Measurements from ENCODE around the gene RPGR. TPM values are rescaled to one million over a fixed set of nuclear protein-coding genes. Genes with fewer than 3 reads are reported as not detected.

Gene RPGR
- total RNA-seq, 1 experiment from 2014 or later, result 8.5 TPM

- POLR2A ChIA-PET, result no interaction called here
- H3K4me1 ChIP-seq, result no peaks in the 10 kb centered on the region
- DNase-seq, result no peak
- intact Hi-C loops (cut with micrococcal nuclease; ENCODE audit: unreplicated experiment), result no loop called here
- Mint-ChIP-seq H3K27ac (ENCODE audit: unreplicated experiment) (no peak overlapping the region), H3K4me1 (ENCODE audit: low read depth, unreplicated experiment) (no peaks in the 10 kb centered on the region), H3K27me3 (ENCODE audit: insufficient read depth, unreplicated experiment) (no peaks in the 10 kb centered on the region), H3K4me3 (ENCODE audit: unreplicated experiment) (no peak overlapping the region), H3K36me3 (ENCODE audit: insufficient read depth, unreplicated experiment) (no peaks in the 10 kb centered on the region), H3K9me3 (ENCODE audit: unreplicated experiment) (no peaks in the 10 kb centered on the region)
- H3K4me3 ChIP-seq (ENCODE audit: low read depth, low read length), result no peak overlapping the region
- no peaks in the 10 kb centered on the region for H3K27me3 ChIP-seq (replicated peaks; ENCODE audit: control insufficient read depth, insufficient read depth, low read length)
- H3K36me3 ChIP-seq (ENCODE audit: control insufficient read depth, insufficient read depth, low read length), result no peaks in the 10 kb centered on the region
- no peaks in the 10 kb centered on the region for H3K9me3 ChIP-seq
- TF ChIP-seq, protein P1, sequence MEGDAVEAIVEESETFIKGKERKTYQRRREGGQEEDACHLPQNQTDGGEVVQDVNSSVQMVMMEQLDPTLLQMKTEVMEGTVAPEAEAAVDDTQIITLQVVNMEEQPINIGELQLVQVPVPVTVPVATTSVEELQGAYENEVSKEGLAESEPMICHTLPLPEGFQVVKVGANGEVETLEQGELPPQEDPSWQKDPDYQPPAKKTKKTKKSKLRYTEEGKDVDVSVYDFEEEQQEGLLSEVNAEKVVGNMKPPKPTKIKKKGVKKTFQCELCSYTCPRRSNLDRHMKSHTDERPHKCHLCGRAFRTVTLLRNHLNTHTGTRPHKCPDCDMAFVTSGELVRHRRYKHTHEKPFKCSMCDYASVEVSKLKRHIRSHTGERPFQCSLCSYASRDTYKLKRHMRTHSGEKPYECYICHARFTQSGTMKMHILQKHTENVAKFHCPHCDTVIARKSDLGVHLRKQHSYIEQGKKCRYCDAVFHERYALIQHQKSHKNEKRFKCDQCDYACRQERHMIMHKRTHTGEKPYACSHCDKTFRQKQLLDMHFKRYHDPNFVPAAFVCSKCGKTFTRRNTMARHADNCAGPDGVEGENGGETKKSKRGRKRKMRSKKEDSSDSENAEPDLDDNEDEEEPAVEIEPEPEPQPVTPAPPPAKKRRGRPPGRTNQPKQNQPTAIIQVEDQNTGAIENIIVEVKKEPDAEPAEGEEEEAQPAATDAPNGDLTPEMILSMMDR (IDR thresholded peaks at IDR 0.05; ENCODE audit: insufficient read depth in 1 of 2, low read depth in 1 of 2, low read length in 1 of 2, severe bottlenecking in 1 of 2, unreplicated experiment in 1 of 2), result no peak
- no TSS peak for BruUV-seq (replicated peaks)
- CTCF ChIA-PET, result no interaction called here
Measured at GRCh38 chrX:38312436-38312835, 14.9 kb downstream of the RPGR start.

DNA sequence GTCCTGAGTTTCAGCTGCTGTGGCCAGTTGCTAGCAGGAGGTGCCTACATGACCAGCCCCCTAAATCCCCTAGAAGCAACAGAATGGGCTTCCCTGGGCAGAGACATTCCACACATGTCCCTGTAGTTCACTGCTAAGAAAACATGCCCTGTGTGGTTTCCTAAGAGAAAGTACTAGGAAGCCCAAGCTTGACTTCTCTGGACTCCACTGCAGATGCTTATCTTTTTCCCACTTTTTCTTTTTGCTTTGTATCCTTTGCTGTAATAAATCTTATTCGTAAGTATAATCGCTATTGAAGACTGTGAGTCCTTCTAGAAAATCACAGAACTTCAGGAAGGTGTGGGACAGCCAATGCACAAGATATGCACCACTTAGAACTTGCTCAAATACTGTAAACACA is 15.6 kb downstream of the RPGR start:
- Mint-ChIP-seq H3K36me3 (ENCODE audit: insufficient read depth, unreplicated experiment) (no peaks in the 10 kb centered on the region), H3K9me3 (ENCODE audit: unreplicated experiment) (no peaks in the 10 kb centered on the region), H3K4me1 (ENCODE audit: low read depth, unreplicated experiment) (no peaks in the 10 kb centered on the region), H3K27ac (ENCODE audit: unreplicated experiment) (no peak overlapping the region), H3K27me3 (ENCODE audit: insufficient read depth, unreplicated experiment) (no peaks in the 10 kb centered on the region), H3K4me3 (ENCODE audit: unreplicated experiment) (no peak overlapping the region)
- Histone ChIP-seq H3K4me3 (ENCODE audit: low read depth, low read length) (no peak overlapping the region), H3K4me1 (no peaks in the 10 kb centered on the region), H3K9me3 (no peaks in the 10 kb centered on the region), H3K27me3 (replicated peaks; ENCODE audit: control insufficient read depth, insufficient read depth, low read length) (no peaks in the 10 kb centered on the region), H3K36me3 (ENCODE audit: control insufficient read depth, insufficient read depth, low read length) (no peaks in the 10 kb centered on the region)
- ChIA-PET POLR2A (no interaction called here), CTCF (no interaction called here)
- TF ChIP-seq, protein P1 (IDR thresholded peaks at IDR 0.05; ENCODE audit: insufficient read depth in 1 of 2, low read depth in 1 of 2, low read length in 1 of 2, severe bottlenecking in 1 of 2, unreplicated experiment in 1 of 2), result no peak
- BruUV-seq (replicated peaks), result no TSS peak
- no peak for DNase-seq
- intact Hi-C loops (cut with micrococcal nuclease; ENCODE audit: unreplicated experiment), result no loop called here

GRCh38 chrX:38305971-38306370 is 21.3 kb downstream of the RPGR start:
- Mint-ChIP-seq H3K9me3 (ENCODE audit: unreplicated experiment) (no peaks in the 10 kb centered on the region), H3K36me3 (ENCODE audit: insufficient read depth, unreplicated experiment) (no peaks in the 10 kb centered on the region), H3K4me1 (ENCODE audit: low read depth, unreplicated experiment) (no peaks in the 10 kb centered on the region), H3K27me3 (ENCODE audit: insufficient read depth, unreplicated experiment) (no peaks in the 10 kb centered on the region), H3K4me3 (ENCODE audit: unreplicated experiment) (no peak overlapping the region), H3K27ac (ENCODE audit: unreplicated experiment) (no peak overlapping the region)
- no peaks in the 10 kb centered on the region for H3K4me1 ChIP-seq
- H3K36me3 ChIP-seq (ENCODE audit: control insufficient read depth, insufficient read depth, low read length), result no peaks in the 10 kb centered on the region
- intact Hi-C loops (cut with micrococcal nuclease; ENCODE audit: unreplicated experiment), result no loop called here
- H3K9me3 ChIP-seq, result no peaks in the 10 kb centered on the region
- POLR2A ChIA-PET, result no interaction called here
- TF ChIP-seq, protein P1 (IDR thresholded peaks at IDR 0.05; ENCODE audit: insufficient read depth in 1 of 2, low read depth in 1 of 2, low read length in 1 of 2, severe bottlenecking in 1 of 2, unreplicated experiment in 1 of 2), result no peak
- CTCF ChIA-PET, result no interaction called here
- DNase-seq, result no peak
- H3K4me3 ChIP-seq (ENCODE audit: low read depth, low read length), result no peak overlapping the region
- BruUV-seq (replicated peaks), result no TSS peak
- H3K27me3 ChIP-seq (replicated peaks; ENCODE audit: control insufficient read depth, insufficient read depth, low read length), result no peaks in the 10 kb centered on the region

Measured in Caco-2 (cell line).